CD4-positive, alpha-beta T cell treated with Interleukin-21 for 1 hour (primary cell): ENCODE measurements around the gene ABI3BP.

ENCODE experiments used
- DNase-seq: peaks from one replicate; pipeline ENCODE4 v3.0.0-alpha.2; 2020

ABI3BP gene

GRCh38 chr3:100941451-100941850 lies 51.8 kb downstream of the ABI3BP start:
- DNase-seq = no peak

- DNase-seq = no peak
Observed at GRCh38 chr3:100941041-100941440, 52.2 kb downstream of the ABI3BP start.

GRCh38 chr3:100936931-100937330 lies 56.3 kb downstream of the ABI3BP start:
- no peak for DNase-seq

GRCh38 chr3:100932491-100932890 lies 60.7 kb downstream of the ABI3BP start:
- no peak for DNase-seq

GRCh38 chr3:100928638-100929428 lies 64.4 kb downstream of the ABI3BP start:
- no peak for DNase-seq

- no peak for DNase-seq
Observed at GRCh38 chr3:100927775-100928174, 65.4 kb downstream of the ABI3BP start.

- DNase-seq = no peak
Observed at GRCh38 chr3:100915706-100916495, 77.3 kb downstream of the ABI3BP start.

- no peak for DNase-seq
Observed at GRCh38 chr3:100913870-100914648, 79.2 kb downstream of the ABI3BP start.

- DNase-seq = no peak
Observed at GRCh38 chr3:100912976-100913545, 80.2 kb downstream of the ABI3BP start.

- no peak for DNase-seq
Observed at GRCh38 chr3:100912571-100912970, 80.7 kb downstream of the ABI3BP start.

- DNase-seq = no peak
Observed at GRCh38 chr3:100911956-100912355, 81.3 kb downstream of the ABI3BP start.

- no peak for DNase-seq
Observed at GRCh38 chr3:100910986-100911385, 82.2 kb downstream of the ABI3BP start.

GRCh38 chr3:100902572-100902971 lies 90.6 kb downstream of the ABI3BP start:
- no peak for DNase-seq

- no peak for DNase-seq
Observed at GRCh38 chr3:100900671-100901335, 92.4 kb downstream of the ABI3BP start.

- no peak for DNase-seq
Observed at GRCh38 chr3:100899440-100900091, 93.7 kb downstream of the ABI3BP start.

GRCh38 chr3:100898681-100899080 lies 94.5 kb downstream of the ABI3BP start:
- no peak for DNase-seq

GRCh38 chr3:100896994-100897393 lies 96.2 kb downstream of the ABI3BP start:
- no peak for DNase-seq

- no peak for DNase-seq
Observed at GRCh38 chr3:100893590-100893989, 99.6 kb downstream of the ABI3BP start.

GRCh38 chr3:100893108-100893507 lies 100.1 kb downstream of the ABI3BP start:
- no peak for DNase-seq

- DNase-seq = no peak
Observed at GRCh38 chr3:100891827-100892226, 101.4 kb downstream of the ABI3BP start.

- no peak for DNase-seq
Observed at GRCh38 chr3:100891033-100891432, 102.2 kb downstream of the ABI3BP start.

GRCh38 chr3:100888881-100889280 lies 104.3 kb downstream of the ABI3BP start:
- DNase-seq = no peak
